ENCODE measurements around the gene ING3. TPM values are rescaled to one million over a fixed set of nuclear protein-coding genes. Genes with fewer than 3 reads are reported as not detected.
"Not testable (repeated sequence)": the region's sequence is repeated elsewhere in the genome, so short reads cannot be mapped to it uniquely, and the experiment has no call there.

Gene ING3
- total RNA-seq, 2 experiments from 2014 or later = 25.0 to 26.7 TPM

- CTCF ChIA-PET = interaction anchor here (1.0 to 2.5 kb wide), 4 partner anchors 14 to 81 kb away, joined by 3 to 10 read pairs (median 4); no protein-coding TSS in a partner anchor
- no peaks in the 10 kb centered on the region for H3K36me3 Mint-ChIP-seq (ENCODE audit: low read depth)
These were observed 50.8 kb downstream of the ING3 start for GRCh38 chr7:121001234-121001906.

GRCh38 chr7:121002048-121002756 is 51.6 kb downstream of the ING3 start:
- no peaks in the 10 kb centered on the region for H3K36me3 Mint-ChIP-seq (ENCODE audit: low read depth)
- H3K27ac Mint-ChIP-seq = no peak overlapping the region
- H3K4me1 Mint-ChIP-seq (ENCODE audit: low read depth) = peaks cover 7% of the 10 kb centered on the region
- no peak overlapping the region for H3K4me3 Mint-ChIP-seq
- DNase-seq = no peak
- CTCF ChIA-PET = interaction anchor here (0.7 to 2.0 kb wide), 4 partner anchors 37 to 107 kb away, joined by 3 to 5 read pairs (median 4); no protein-coding TSS in a partner anchor
- intact Hi-C loops (cut with micrococcal nuclease) = no loop called here
- H3K27me3 Mint-ChIP-seq (ENCODE audit: low read depth) = peaks cover 9% of the 10 kb centered on the region
- no peaks in the 10 kb centered on the region for H3K9me3 Mint-ChIP-seq

More at GRCh38 chr7:121001234-121001906, 50.8 kb downstream of the ING3 start:
- Mint-ChIP-seq H3K9me3 (no peaks in the 10 kb centered on the region), H3K27me3 (ENCODE audit: low read depth) (peaks cover 6% of the 10 kb centered on the region), H3K4me1 (ENCODE audit: low read depth) (peaks cover 12% of the 10 kb centered on the region), H3K27ac (no peak overlapping the region), H3K4me3 (no peak overlapping the region)
- no peak for DNase-seq
- intact Hi-C loops (cut with micrococcal nuclease) = no loop called here

GRCh38 chr7:121002757-121003200 is 52.2 kb downstream of the ING3 start:
- Mint-ChIP-seq H3K27ac (no peak overlapping the region), H3K9me3 (no peaks in the 10 kb centered on the region), H3K27me3 (ENCODE audit: low read depth) (peaks cover 11% of the 10 kb centered on the region), H3K4me1 (ENCODE audit: low read depth) (peaks cover 7% of the 10 kb centered on the region), H3K36me3 (ENCODE audit: low read depth) (no peaks in the 10 kb centered on the region), H3K4me3 (no peak overlapping the region)
- intact Hi-C loops (cut with micrococcal nuclease) = no loop called here
- no peak for DNase-seq
- CTCF ChIA-PET = interaction anchor here (0.6 to 2.0 kb wide), 5 partner anchors 38 to 193 kb away, joined by 3 to 5 read pairs (median 3); no protein-coding TSS in a partner anchor

- CTCF ChIA-PET = interaction anchor here (0.5 kb wide), 1 partner anchor 82 kb away, joined by 3 read pairs; no protein-coding TSS in a partner anchor
- Mint-ChIP-seq H3K4me1 (ENCODE audit: low read depth) (peaks cover 7% of the 10 kb centered on the region), H3K27ac (no peak overlapping the region), H3K4me3 (no peak overlapping the region), H3K36me3 (ENCODE audit: low read depth) (no peaks in the 10 kb centered on the region), H3K27me3 (ENCODE audit: low read depth) (peaks cover 16% of the 10 kb centered on the region), H3K9me3 (no peaks in the 10 kb centered on the region)
- DNase-seq = no peak
- intact Hi-C loops (cut with micrococcal nuclease) = no loop called here
These were observed 53.6 kb downstream of the ING3 start for GRCh38 chr7:121003986-121004685.

GRCh38 chr7:121005058-121005457 is 54.5 kb downstream of the ING3 start:
- peaks cover 16% of the 10 kb centered on the region for H3K27me3 Mint-ChIP-seq (ENCODE audit: low read depth)
- DNase-seq; H3K4me1 Mint-ChIP-seq (ENCODE audit: low read depth); intact Hi-C loops (cut with micrococcal nuclease); H3K4me3 Mint-ChIP-seq; CTCF ChIA-PET; H3K9me3 Mint-ChIP-seq; H3K27ac Mint-ChIP-seq; H3K36me3 Mint-ChIP-seq (ENCODE audit: low read depth): not testable (repeated sequence)

- Mint-ChIP-seq H3K4me1 (ENCODE audit: low read depth) (no peaks in the 10 kb centered on the region), H3K9me3 (no peaks in the 10 kb centered on the region), H3K4me3 (no peak overlapping the region), H3K36me3 (ENCODE audit: low read depth) (no peaks in the 10 kb centered on the region), H3K27me3 (ENCODE audit: low read depth) (peaks cover 16% of the 10 kb centered on the region), H3K27ac (no peak overlapping the region)
- CTCF ChIA-PET = no interaction called here
- DNase-seq = no peak
- intact Hi-C loops (cut with micrococcal nuclease) = no loop called here
These were observed 55.5 kb downstream of the ING3 start for GRCh38 chr7:121005996-121006584.

GRCh38 chr7:121006711-121007315 is 56.2 kb downstream of the ING3 start:
- Mint-ChIP-seq H3K27ac (no peak overlapping the region), H3K9me3 (no peaks in the 10 kb centered on the region), H3K4me3 (no peak overlapping the region), H3K27me3 (ENCODE audit: low read depth) (peaks cover 16% of the 10 kb centered on the region), H3K36me3 (ENCODE audit: low read depth) (no peaks in the 10 kb centered on the region), H3K4me1 (ENCODE audit: low read depth) (no peaks in the 10 kb centered on the region)
- no peak for DNase-seq
- CTCF ChIA-PET = no interaction called here
- intact Hi-C loops (cut with micrococcal nuclease) = no loop called here

- Mint-ChIP-seq H3K4me1 (ENCODE audit: low read depth) (no peaks in the 10 kb centered on the region), H3K9me3 (no peaks in the 10 kb centered on the region), H3K27ac (no peak overlapping the region), H3K36me3 (ENCODE audit: low read depth) (no peaks in the 10 kb centered on the region), H3K4me3 (no peak overlapping the region), H3K27me3 (ENCODE audit: low read depth) (peaks cover 14% of the 10 kb centered on the region)
- intact Hi-C loops (cut with micrococcal nuclease) = no loop called here
- CTCF ChIA-PET = interaction anchor here (1.0 to 1.8 kb wide), 2 partner anchors 13 to 22 kb away, joined by 3 to 5 read pairs; no protein-coding TSS in a partner anchor
- no peak for DNase-seq
These were observed 58.2 kb downstream of the ING3 start for GRCh38 chr7:121008816-121009215.

GRCh38 chr7:121011401-121011800 is 60.8 kb downstream of the ING3 start:
- H3K4me3 Mint-ChIP-seq = no peak overlapping the region
- no peaks in the 10 kb centered on the region for H3K9me3 Mint-ChIP-seq
- no peaks in the 10 kb centered on the region for H3K36me3 Mint-ChIP-seq (ENCODE audit: low read depth)
- no peak overlapping the region for H3K27ac Mint-ChIP-seq
- no peaks in the 10 kb centered on the region for H3K4me1 Mint-ChIP-seq (ENCODE audit: low read depth)
- CTCF ChIA-PET = interaction anchor here (0.6 to 0.9 kb wide), 2 partner anchors 23 to 670 kb away, joined by 3 to 4 read pairs; partner anchors contain the start of gene CPED1
- DNase-seq = no peak
- peaks cover 10% of the 10 kb centered on the region for H3K27me3 Mint-ChIP-seq (ENCODE audit: low read depth)
- intact Hi-C loops (cut with micrococcal nuclease) = no loop called here

GRCh38 chr7:121012170-121012874 is 61.7 kb downstream of the ING3 start:
- intact Hi-C loops (cut with micrococcal nuclease) = no loop called here
- Mint-ChIP-seq H3K4me1 (ENCODE audit: low read depth) (no peaks in the 10 kb centered on the region), H3K36me3 (ENCODE audit: low read depth) (no peaks in the 10 kb centered on the region), H3K4me3 (no peak overlapping the region), H3K27ac (no peak overlapping the region), H3K27me3 (ENCODE audit: low read depth) (peaks cover 7% of the 10 kb centered on the region), H3K9me3 (no peaks in the 10 kb centered on the region)
- CTCF ChIA-PET = no interaction called here
- DNase-seq = no peak

- no peaks in the 10 kb centered on the region for H3K9me3 Mint-ChIP-seq
- intact Hi-C loops (cut with micrococcal nuclease) = no loop called here
- no peak overlapping the region for H3K27ac Mint-ChIP-seq
These were observed 62.3 kb downstream of the ING3 start for GRCh38 chr7:121012919-121013318.

More at GRCh38 chr7:121012919-121013318, 62.3 kb downstream of the ING3 start:
- Mint-ChIP-seq H3K4me3 (no peak overlapping the region), H3K36me3 (ENCODE audit: low read depth) (no peaks in the 10 kb centered on the region), H3K27me3 (ENCODE audit: low read depth) (peaks cover 5% of the 10 kb centered on the region), H3K4me1 (ENCODE audit: low read depth) (no peaks in the 10 kb centered on the region)
- CTCF ChIA-PET = interaction anchor here (0.7 kb wide), 1 partner anchor 12 kb away, joined by 3 read pairs; no protein-coding TSS in a partner anchor
- no peak for DNase-seq

Data from activated naive CD4-positive, alpha-beta T cell treated with anti-CD3 and anti-CD28 coated beads for 36 hours (primary cell).